Measurements from ENCODE around the gene ERICH3. TPM values are rescaled to one million over a fixed set of nuclear protein-coding genes. Genes with fewer than 3 reads are reported as not detected.

ERICH3 gene
- total and polyA plus RNA-seq, 9 of the 15 experiments (the other 6 are each of a cell fraction or from before 2014, with no cell fraction given) = not detected

DNA sequence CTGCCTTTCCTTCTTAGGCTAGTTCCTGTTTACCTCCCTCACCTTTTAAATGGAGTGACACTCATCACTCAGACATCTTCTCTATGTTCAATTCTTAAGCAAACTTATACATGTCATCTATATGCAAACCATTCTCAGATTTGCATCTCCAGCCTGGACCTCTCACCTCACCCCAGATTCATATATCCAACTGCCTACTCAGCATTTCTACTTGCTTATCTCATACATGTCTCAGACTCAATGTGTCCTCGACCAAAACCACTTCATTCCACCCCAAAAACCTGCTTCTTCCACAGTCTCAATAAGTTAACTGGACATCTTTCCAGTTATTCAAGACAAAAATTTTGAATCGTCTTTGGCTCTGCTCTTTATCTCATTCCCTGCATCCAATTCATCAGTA, 62.6 kb downstream of the ERICH3 start:
- Histone ChIP-seq H3K27ac (ENCODE audit: extremely low read depth, low read depth, low read length) (no peak overlapping the region), H2AFZ (ENCODE audit: low read depth, low read length) (no peak overlapping the region), H3K4me2 (ENCODE audit: insufficient read depth, low read length) (no peak overlapping the region), H3K4me3 (no peak overlapping the region), H3K79me2 (ENCODE audit: control insufficient read depth, insufficient read depth, low read length) (no peaks in the 10 kb centered on the region), H3K9ac (ENCODE audit: insufficient read depth in 1 of 2, low read depth in 2 of 2, low read length in 2 of 2) (no peak overlapping the region), H3K27me3 (ENCODE audit: control insufficient read depth in 2 of 2, insufficient read depth in 2 of 2, low read length in 2 of 2) (no peaks in the 10 kb centered on the region), H3K9me3 (replicated peaks; ENCODE audit: control insufficient read depth, insufficient read depth, low read depth, low read length) (no peaks in the 10 kb centered on the region), H4K20me1 (replicated peaks; ENCODE audit: control insufficient read depth, insufficient read depth, low read length) (no peaks in the 10 kb centered on the region), H3K9me1 (ENCODE audit: control insufficient read depth, insufficient read depth, low read length) (no peaks in the 10 kb centered on the region), H3K4me1 (replicated peaks in 1 of 2; ENCODE audit: control insufficient read depth in 2 of 2, insufficient read depth in 2 of 2, low read length in 2 of 2) (no peaks in the 10 kb centered on the region), H3K36me3 (ENCODE audit: control insufficient read depth, insufficient read depth, low read length) (no peaks in the 10 kb centered on the region)
- ChIA-PET POLR2A (no interaction called here), CTCF (ENCODE audit: low intra/inter-chr PET ratio) (no interaction called here)
- no peak for DNase-seq (ENCODE audit: extremely low read depth in 1 of 4, low spot score in 3 of 4)
- no peak for FAIRE-seq
- BruUV-seq (replicated peaks) = no TSS peak
- TF ChIP-seq CEBPG (CRISPR knock-in tag; IDR thresholded peaks at IDR 0.05) = no peak
- TF ChIP-seq CEBPG (tag; conservative IDR thresholded peaks at IDR 0.05 in 1 of 2, IDR thresholded peaks at IDR 0.05 in 1 of 2) = no peak
- no peak for TF ChIP-seq POLR3G (IDR thresholded peaks at IDR 0.05; ENCODE audit: extremely low read depth, insufficient read length, insufficient replicate concordance)
- TF ChIP-seq, protein P1, sequence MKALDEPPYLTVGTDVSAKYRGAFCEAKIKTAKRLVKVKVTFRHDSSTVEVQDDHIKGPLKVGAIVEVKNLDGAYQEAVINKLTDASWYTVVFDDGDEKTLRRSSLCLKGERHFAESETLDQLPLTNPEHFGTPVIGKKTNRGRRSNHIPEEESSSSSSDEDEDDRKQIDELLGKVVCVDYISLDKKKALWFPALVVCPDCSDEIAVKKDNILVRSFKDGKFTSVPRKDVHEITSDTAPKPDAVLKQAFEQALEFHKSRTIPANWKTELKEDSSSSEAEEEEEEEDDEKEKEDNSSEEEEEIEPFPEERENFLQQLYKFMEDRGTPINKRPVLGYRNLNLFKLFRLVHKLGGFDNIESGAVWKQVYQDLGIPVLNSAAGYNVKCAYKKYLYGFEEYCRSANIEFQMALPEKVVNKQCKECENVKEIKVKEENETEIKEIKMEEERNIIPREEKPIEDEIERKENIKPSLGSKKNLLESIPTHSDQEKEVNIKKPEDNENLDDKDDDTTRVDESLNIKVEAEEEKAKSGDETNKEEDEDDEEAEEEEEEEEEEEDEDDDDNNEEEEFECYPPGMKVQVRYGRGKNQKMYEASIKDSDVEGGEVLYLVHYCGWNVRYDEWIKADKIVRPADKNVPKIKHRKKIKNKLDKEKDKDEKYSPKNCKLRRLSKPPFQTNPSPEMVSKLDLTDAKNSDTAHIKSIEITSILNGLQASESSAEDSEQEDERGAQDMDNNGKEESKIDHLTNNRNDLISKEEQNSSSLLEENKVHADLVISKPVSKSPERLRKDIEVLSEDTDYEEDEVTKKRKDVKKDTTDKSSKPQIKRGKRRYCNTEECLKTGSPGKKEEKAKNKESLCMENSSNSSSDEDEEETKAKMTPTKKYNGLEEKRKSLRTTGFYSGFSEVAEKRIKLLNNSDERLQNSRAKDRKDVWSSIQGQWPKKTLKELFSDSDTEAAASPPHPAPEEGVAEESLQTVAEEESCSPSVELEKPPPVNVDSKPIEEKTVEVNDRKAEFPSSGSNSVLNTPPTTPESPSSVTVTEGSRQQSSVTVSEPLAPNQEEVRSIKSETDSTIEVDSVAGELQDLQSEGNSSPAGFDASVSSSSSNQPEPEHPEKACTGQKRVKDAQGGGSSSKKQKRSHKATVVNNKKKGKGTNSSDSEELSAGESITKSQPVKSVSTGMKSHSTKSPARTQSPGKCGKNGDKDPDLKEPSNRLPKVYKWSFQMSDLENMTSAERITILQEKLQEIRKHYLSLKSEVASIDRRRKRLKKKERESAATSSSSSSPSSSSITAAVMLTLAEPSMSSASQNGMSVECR (CRISPR knock-in tag; IDR thresholded peaks at IDR 0.05) = no peak
- no peak for TF ChIP-seq GTF2E2 (tag; IDR thresholded peaks at IDR 0.05)
- TF ChIP-seq ZNF316 (IDR thresholded peaks at IDR 0.05) = peak; percentile 28; the same call in 1 of the 2 replicates
- TF ChIP-seq FOSL1 (tag; conservative IDR thresholded peaks at IDR 0.05) = no peak
- TF ChIP-seq MAFF (IDR thresholded peaks at IDR 0.05; ENCODE audit: low read length) = peak; percentile 5; the same call in 1 of the 2 replicates
- no peak for TF ChIP-seq MEF2D (tag; conservative IDR thresholded peaks at IDR 0.05; ENCODE audit: low read depth)
- peak; percentile 27; the same call in 1 of the 2 replicates for TF ChIP-seq C11orf30 (IDR thresholded peaks at IDR 0.05; ENCODE audit: low read depth)
- no peak for TF ChIP-seq ZNF449 (CRISPR knock-in tag; IDR thresholded peaks at IDR 0.05)
- no peak for TF ChIP-seq RFX5 (IDR thresholded peaks at IDR 0.05; ENCODE audit: low read depth, low read length)
- 4% methylated on average over 2 of the region's 2 CpGs for WGBS (ENCODE audit: insufficient coverage, low coverage, missing lambda C conversion rate)
- in situ Hi-C loops (cut with MboI) = no loop called here
- no peak for ATAC-seq
- intact Hi-C loops (cut with micrococcal nuclease) = no loop called here
